ENCODE measurements around the gene SAMD9L. TPM values are rescaled to one million over a fixed set of nuclear protein-coding genes. Genes with fewer than 3 reads are reported as not detected.

SAMD9L gene
- total RNA-seq, 1 experiment from 2014 or later: 1.5 TPM

GRCh38 chr7:93175219-93175618, 27.0 kb upstream of the SAMD9L start:
- no peaks in the 10 kb centered on the region for H3K4me1 Mint-ChIP-seq (ENCODE audit: insufficient read depth, unreplicated experiment)
- H3K9me3 Mint-ChIP-seq (ENCODE audit: unreplicated experiment): no peaks in the 10 kb centered on the region
- no TSS peak for BruUV-seq (replicated peaks)
- H3K4me3 Mint-ChIP-seq (ENCODE audit: unreplicated experiment): no peak overlapping the region
- peaks cover 34% of the 10 kb centered on the region for H3K27me3 Mint-ChIP-seq (ENCODE audit: insufficient read depth, unreplicated experiment)
- no peaks in the 10 kb centered on the region for H3K36me3 Mint-ChIP-seq (ENCODE audit: insufficient read depth, unreplicated experiment)
- H3K27ac Mint-ChIP-seq (ENCODE audit: low read depth, unreplicated experiment): no peak overlapping the region
- intact Hi-C loops (cut with micrococcal nuclease): loop anchor here (10.0 kb wide), 1 partner anchor 80 kb away; no protein-coding TSS in a partner anchor
- ChIA-PET CTCF (interaction anchor here (0.6 to 1.9 kb wide), 3 partner anchors 9 to 53 kb away, joined by 3 to 4 read pairs (median 3); no protein-coding TSS in a partner anchor), POLR2A (no interaction called here)
- no peak for DNase-seq (ENCODE audit: unreplicated experiment)
- no peak for TF ChIP-seq CTCF (IDR thresholded peaks at IDR 0.05; ENCODE audit: unreplicated experiment)

GRCh38 chr7:93172683-93173082, 24.5 kb upstream of the SAMD9L start:
- POLR2A ChIA-PET: no interaction called here
- no peaks in the 10 kb centered on the region for H3K36me3 Mint-ChIP-seq (ENCODE audit: insufficient read depth, unreplicated experiment)
- peaks cover 43% of the 10 kb centered on the region for H3K27me3 Mint-ChIP-seq (ENCODE audit: insufficient read depth, unreplicated experiment)
- H3K4me3 Mint-ChIP-seq (ENCODE audit: unreplicated experiment): no peak overlapping the region
- no peak for TF ChIP-seq CTCF (IDR thresholded peaks at IDR 0.05; ENCODE audit: unreplicated experiment)
- no peak for DNase-seq (ENCODE audit: unreplicated experiment)
- intact Hi-C loops (cut with micrococcal nuclease): loop anchor here (10.0 kb wide), 1 partner anchor 78 kb away; no protein-coding TSS in a partner anchor
- peaks cover 16% of the 10 kb centered on the region for H3K9me3 Mint-ChIP-seq (ENCODE audit: unreplicated experiment)
- no peaks in the 10 kb centered on the region for H3K4me1 Mint-ChIP-seq (ENCODE audit: insufficient read depth, unreplicated experiment)
- CTCF ChIA-PET: interaction anchor here (0.6 to 0.7 kb wide), 2 partner anchors 148 to 215 kb away, joined by 3 read pairs; no protein-coding TSS in a partner anchor
- BruUV-seq (replicated peaks): no TSS peak
- no peak overlapping the region for H3K27ac Mint-ChIP-seq (ENCODE audit: low read depth, unreplicated experiment)

GRCh38 chr7:93171606-93172226, 23.5 kb upstream of the SAMD9L start:
- BruUV-seq (replicated peaks): no TSS peak
- Mint-ChIP-seq H3K27ac (ENCODE audit: low read depth, unreplicated experiment) (no peak overlapping the region), H3K9me3 (ENCODE audit: unreplicated experiment) (peaks cover 19% of the 10 kb centered on the region), H3K4me3 (ENCODE audit: unreplicated experiment) (no peak overlapping the region), H3K27me3 (ENCODE audit: insufficient read depth, unreplicated experiment) (peaks cover 43% of the 10 kb centered on the region), H3K4me1 (ENCODE audit: insufficient read depth, unreplicated experiment) (no peaks in the 10 kb centered on the region), H3K36me3 (ENCODE audit: insufficient read depth, unreplicated experiment) (no peaks in the 10 kb centered on the region)
- no peak for DNase-seq (ENCODE audit: unreplicated experiment)
- POLR2A ChIA-PET: no interaction called here
- intact Hi-C loops (cut with micrococcal nuclease): loop anchor here (10.0 kb wide), 1 partner anchor 77 kb away; no protein-coding TSS in a partner anchor
- CTCF ChIA-PET: no interaction called here
- no peak for TF ChIP-seq CTCF (IDR thresholded peaks at IDR 0.05; ENCODE audit: unreplicated experiment)

GRCh38 chr7:93165447-93165846, 17.3 kb upstream of the SAMD9L start:
- Mint-ChIP-seq H3K4me3 (ENCODE audit: unreplicated experiment) (no peak overlapping the region), H3K36me3 (ENCODE audit: insufficient read depth, unreplicated experiment) (no peaks in the 10 kb centered on the region), H3K9me3 (ENCODE audit: unreplicated experiment) (peaks cover 30% of the 10 kb centered on the region), H3K27ac (ENCODE audit: low read depth, unreplicated experiment) (no peak overlapping the region), H3K27me3 (ENCODE audit: insufficient read depth, unreplicated experiment) (peaks cover 68% of the 10 kb centered on the region), H3K4me1 (ENCODE audit: insufficient read depth, unreplicated experiment) (no peaks in the 10 kb centered on the region)
- DNase-seq (ENCODE audit: unreplicated experiment): no peak
- BruUV-seq (replicated peaks): no TSS peak
- intact Hi-C loops (cut with micrococcal nuclease): no loop called here
- POLR2A ChIA-PET: no interaction called here
- CTCF ChIA-PET: no interaction called here
- no peak for TF ChIP-seq CTCF (IDR thresholded peaks at IDR 0.05; ENCODE audit: unreplicated experiment)
